Stimulated activated CD4-positive, alpha-beta T cell treated with anti-CD3 and anti-CD28 coated beads, Interleukin-1b, Interleukin-23, amount 100 ng/mL, for 24 hours (primary cell): ENCODE measurements around the gene DOCK4.

Source experiments
- DNase-seq, 4 experiments: peaks; one replicate each; pipeline ENCODE4 v3.0.0-alpha.2; 2020; ENCODE audit warnings: low read depth in 4 of 4, low spot score in 1 of 4

DOCK4 gene

DNA sequence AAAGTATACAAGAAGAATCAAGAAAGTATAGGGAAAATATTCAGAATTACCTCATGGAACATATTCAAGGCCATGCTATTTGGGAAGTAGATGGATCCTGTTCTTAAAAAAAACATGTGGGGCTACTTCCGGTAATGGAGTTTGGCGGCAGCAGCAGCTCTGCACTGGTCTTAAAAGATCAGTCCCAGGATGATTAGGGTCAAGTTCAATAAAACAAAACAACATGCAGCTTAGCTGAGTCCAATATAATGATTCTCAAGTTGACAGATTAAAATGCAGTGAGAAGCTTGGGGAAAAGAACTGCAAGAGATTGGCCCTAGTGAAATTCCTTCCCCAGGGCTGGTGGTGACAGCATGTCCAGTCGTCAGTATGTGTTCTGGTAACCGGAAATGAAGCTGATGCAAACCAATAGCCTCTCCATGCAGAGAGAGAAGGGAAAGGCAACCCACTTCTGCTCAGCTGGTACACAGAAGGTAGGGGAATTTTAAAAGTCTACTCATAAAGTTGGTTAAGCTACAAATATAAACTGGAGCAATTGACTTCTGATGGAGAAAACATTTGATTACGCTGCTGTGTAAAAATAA lies 338.8 kb downstream of the DOCK4 start:
- DNase-seq = no peak

GRCh38 chr7:111866787-111867186 lies 339.4 kb downstream of the DOCK4 start:
- no peak for DNase-seq

DNA sequence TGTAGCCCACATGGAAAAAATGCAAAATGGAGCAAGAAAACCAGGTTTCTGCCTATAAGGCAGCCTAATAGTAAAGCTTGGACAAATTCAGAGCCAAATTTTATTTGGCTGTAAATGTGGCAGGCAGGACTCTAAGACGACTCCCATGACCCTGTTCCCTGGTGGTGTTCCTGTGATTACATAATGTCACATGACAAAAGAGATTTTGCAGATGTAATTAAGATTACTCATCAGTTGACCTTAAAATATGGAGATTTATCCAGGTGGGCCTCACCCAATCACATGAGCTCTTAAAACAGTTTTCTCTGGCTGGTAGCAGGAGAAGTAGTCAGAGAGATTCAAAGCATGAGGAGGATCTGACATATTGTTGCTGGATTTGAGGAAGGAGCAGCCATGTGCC lies 340.8 kb downstream of the DOCK4 start:
- no peak for DNase-seq

- DNase-seq = no peak
Measured at GRCh38 chr7:111864291-111864976, 341.8 kb downstream of the DOCK4 start.

DNA sequence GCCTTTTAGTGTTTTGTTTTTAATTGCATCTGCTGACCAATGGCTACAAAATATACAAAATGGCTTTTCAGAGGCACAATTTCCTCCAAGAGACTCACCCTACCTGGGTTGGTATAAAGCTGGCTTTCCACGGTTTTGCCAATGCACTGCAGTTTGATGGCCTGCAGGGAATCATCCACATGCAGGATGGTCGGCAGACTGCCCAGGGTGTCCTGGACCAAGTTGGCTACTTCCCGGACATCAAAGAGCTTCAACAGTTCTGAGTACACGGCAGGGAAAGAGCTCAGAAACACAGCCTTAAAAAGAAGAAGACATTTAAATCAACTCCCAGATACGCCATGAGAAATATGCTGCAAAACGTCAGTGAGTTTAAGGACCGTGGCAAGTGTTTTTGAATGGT lies 342.9 kb downstream of the DOCK4 start:
- no peak for DNase-seq

DNA sequence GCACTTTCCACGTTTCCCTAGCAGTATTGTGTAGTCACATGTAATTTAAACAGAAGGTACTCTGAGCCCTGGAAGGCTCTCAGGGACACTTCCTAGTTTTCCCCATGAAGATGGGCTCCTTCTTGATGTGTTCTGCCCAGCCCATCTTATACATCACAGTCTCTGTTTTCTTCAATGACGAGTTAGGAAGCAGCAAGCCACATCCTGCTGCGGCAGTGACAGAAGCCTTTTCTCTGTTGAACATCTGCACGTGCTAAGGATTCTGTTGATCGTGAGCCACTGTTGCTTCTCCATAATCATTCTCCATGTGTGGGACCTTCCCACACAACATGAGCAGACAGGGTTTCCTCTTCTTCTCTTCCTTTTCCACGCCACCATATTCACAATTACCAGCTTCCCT lies 346.0 kb downstream of the DOCK4 start:
- DNase-seq = no peak

GRCh38 chr7:111858331-111858730 lies 347.9 kb downstream of the DOCK4 start:
- DNase-seq = no peak

DNA sequence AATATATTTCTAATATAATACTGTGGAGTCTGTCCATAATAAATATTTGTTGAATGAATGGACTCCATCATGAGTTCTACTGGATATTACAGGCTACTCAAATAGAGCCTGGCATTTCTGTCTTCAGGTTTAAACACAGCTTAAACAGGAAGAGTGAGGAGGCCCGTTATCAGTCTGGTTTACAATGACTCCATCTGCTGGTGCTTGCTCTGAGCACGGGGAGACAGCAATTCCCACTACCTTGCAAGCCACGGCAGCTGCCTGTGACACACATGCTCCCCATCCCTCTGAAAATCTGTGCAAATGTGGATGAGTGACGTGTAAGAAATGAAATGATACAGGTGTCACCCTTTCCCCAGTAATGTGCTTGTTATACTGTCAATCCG lies 350.4 kb downstream of the DOCK4 start:
- no peak for DNase-seq

DNA sequence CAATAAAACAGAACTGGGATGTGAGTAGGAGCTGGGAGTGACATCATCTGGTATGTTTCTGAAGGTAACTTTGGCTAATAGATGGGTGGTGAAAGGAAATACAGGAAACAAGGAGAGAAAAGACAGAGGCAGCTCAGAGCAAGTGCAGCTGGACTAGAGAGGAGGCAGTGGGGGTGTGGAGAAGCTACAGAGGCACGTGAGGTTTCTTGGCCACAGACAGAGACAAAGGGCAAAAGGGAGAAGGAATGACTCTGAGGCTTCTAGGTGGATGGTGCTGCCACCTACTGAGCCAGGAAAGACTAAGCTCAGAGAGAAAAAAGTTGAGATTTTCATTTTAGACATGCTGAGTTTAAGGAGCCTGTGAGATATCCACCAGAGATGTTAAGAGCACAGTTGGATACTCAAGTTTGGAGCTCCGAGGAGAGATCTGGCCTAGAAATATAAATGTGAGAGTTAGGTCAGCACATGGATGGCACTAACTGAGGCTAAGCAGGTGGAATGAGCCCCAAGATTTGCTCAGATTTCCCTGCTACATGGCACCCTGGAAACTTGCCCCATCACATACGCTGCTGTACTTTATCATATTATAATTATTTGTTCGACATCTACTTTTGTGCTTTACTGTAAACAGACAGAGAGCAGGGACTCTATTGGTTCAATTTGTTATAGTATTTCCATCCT lies 350.9 kb downstream of the DOCK4 start:
- no peak for DNase-seq

DNA sequence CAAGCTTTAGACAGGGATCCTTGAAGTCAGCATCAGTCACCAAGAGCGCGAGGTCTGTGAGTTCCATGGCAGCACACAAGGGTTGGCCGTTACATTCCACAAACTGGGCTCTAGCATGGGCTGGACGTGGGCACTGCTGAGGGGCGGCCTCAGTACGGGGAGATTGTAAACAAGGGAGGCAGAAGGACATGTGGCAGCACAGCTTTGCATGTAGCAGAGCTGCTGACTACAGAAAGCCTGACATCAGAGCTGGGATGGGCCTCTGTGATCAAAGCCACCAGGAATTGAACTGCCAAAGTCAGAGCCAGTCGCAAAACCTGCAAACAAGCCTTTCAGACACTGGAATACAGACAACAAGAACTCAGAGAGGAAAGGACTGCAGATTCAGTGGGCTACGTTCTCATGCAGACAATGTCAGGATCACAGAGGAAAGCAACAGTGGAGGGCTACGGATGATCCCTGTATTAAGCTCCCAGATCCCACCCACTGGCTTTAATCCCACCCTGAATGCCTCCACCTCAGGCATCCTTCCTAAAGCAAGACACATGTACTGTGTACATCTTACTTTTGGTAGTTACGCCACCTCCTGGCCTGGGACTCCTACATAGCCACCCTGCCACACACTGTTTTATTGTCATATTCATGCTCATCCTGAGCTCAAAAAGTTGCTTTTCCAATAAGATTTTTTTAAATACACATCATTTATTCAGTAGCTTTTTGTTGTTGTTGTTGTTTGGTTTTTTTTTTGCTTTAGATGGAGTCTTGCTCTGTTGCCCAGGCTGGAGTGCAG lies 352.8 kb downstream of the DOCK4 start:
- DNase-seq = no peak

- DNase-seq = no peak
Measured at GRCh38 chr7:111852081-111852480, 354.1 kb downstream of the DOCK4 start.

DNA sequence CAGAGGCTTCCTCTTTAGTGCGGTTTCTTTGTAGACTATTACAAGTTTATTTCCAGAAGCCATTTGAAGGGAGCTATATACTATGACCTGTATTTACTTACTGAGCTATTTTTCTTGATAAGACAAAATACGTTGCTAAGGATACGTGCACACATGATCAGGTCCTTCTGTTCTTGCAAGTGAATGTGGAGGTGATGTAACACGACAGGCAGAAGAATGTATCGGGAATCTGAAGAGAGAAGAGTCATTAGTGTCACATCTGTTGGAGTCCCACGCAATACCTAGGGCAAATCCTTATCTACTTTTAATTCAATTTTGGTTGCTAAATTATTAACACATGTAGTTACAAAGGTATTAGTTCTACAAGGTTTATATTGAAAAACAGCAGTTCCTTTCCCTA lies 359.3 kb downstream of the DOCK4 start:
- no peak for DNase-seq

GRCh38 chr7:111845853-111846252 lies 360.3 kb downstream of the DOCK4 start:
- DNase-seq = no peak

DNA sequence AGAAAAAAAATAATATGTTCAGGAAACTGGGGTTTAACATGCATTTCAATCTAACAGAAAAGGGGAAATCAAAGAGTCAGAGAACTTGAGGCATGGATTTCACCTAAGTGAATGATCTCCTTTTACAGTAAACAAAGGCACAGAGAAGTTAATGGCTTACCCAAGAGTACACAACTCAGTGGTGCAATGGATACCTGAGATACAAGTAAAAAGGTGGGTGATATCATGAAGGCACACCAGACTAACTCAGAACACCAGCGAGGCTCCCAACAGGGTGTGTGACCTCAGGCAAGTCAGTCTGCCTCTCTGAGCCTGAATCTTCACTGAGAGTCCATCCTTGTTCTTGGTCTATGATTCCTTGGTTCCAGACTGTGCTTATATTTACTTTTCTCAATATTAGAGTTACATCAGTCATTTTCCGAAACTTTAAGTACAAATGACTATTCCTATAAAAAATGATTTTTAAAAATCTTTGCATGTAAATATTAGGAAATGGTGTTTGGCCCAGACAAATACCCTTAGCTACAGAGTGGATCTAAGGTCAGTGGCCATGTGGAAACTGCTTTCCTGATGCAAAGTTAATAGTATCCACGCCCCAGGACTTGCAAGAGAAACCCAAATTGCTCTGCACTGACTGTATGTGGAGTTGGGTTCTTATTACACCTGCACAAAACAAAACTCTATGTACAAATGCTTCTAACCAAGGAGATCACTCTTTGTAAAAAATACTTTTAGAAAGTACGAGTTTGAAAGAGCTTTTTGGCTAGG lies 361.1 kb downstream of the DOCK4 start:
- DNase-seq = no peak

DNA sequence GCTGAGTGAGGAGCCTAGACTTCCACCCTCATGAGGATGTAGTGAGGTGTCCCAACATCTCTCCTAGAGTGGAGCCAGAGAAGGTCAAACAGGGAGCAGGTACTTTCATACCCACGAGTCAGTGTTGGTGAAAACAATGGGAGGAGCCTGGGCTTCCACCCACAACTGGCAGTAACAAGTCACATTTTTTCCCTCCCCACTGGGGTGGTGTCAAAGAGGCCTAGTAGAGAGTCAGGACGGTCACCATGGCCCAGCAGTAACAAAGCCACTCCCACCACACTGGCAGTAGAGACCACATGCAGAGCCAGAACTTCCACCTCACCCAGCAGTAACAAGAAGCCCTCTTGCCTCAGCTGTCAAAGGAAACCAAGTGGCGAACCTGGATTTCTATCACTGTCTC lies 363.7 kb downstream of the DOCK4 start:
- DNase-seq = no peak

DNA sequence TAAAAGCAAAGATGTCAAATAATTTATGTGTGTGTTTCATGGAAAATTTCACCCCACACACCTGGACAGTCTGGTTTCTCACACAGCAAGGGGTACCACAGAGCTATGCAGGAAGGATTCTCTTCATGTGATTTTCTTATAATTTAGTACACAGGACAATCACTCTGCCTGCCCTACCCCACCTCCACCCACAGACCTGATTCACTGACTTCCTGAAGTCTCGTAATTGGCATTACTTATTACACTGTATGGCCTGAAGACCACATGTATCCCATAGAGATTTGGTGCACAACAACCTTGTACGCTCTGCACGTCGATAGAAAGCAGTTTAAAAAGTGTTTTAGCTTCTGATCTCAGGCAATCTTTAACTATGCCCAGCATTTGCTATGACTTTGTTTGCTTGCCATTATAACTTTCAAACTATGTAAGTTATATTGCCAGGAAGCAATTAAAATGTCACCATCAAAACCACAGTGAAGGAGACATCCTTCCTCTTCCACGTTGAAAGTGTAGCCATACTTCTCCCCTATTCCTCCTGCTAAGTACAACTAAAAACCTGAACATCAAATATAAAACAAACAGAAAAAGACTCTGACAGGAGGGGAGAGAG lies 364.5 kb downstream of the DOCK4 start:
- DNase-seq = no peak

DNA sequence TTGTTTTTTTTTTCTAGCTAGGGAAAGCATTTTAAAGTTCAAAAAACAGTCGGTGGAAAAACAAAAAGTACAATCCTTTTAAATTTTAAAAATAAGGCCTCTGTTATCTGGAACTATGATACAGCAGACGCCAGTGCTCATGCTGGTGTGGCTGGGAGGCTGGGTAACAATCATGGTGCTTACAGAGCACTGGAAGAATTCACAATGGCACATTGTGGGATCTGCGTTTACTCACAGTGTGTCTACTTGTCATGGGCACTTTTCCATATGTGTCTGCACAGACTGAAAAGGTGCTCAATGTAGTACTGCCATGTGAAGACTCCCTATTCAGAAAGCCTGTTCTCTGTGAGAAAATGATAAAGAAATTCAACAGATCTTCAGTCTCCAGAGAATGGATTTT lies 365.7 kb downstream of the DOCK4 start:
- DNase-seq = no peak

DNA sequence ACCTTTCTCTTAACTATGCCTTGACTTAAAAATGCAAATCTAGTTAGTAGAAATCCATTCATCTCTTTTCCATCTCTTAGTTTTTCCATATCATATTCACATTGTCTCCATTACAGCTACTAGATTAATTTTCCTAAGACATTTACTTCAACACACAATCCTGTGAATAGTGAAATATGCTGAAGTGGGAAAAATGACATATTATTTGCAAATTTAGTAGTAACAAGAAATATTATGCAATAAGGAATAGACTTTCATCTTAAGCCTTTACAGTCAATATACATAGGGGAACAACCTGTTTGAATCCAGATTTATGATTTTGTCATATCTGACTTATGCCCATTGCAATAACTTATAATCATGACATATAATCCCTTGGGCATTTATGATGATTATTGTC lies 366.9 kb downstream of the DOCK4 start:
- no peak for DNase-seq

- DNase-seq = no peak
Measured at GRCh38 chr7:111836592-111836991, 369.6 kb downstream of the DOCK4 start.

- no peak for DNase-seq
Measured at GRCh38 chr7:111835066-111835465, 371.1 kb downstream of the DOCK4 start.

- DNase-seq = no peak
Measured at GRCh38 chr7:111834367-111834766, 371.8 kb downstream of the DOCK4 start.
